ENCODE data around the gene HOXC10.

- no peak for TF ChIP-seq REST (IDR thresholded peaks at IDR 0.05; ENCODE audit: insufficient read depth in 1 of 2, low read depth in 2 of 2, low read length in 1 of 2)
- no peak for TF ChIP-seq POLR2AphosphoS5 (IDR thresholded peaks at IDR 0.05; ENCODE audit: low read depth, low read length)
- TF ChIP-seq CTCF (IDR thresholded peaks at IDR 0.05) = no peak
- no peak for TF ChIP-seq TCF7L2 (IDR thresholded peaks at IDR 0.05; ENCODE audit: low read depth, low read length)
Measured at GRCh38 chr12:54034785-54035310, 49.9 kb downstream of the HOXC10 start.

Data from Panc1 (cell line).